ENCODE results near the gene PUSL1. TPM values are rescaled to one million over a fixed set of nuclear protein-coding genes. Genes with fewer than 3 reads are reported as not detected.

Gene PUSL1
- total RNA-seq, 1 donor from 2014 or later, result 46.5 TPM

DNA sequence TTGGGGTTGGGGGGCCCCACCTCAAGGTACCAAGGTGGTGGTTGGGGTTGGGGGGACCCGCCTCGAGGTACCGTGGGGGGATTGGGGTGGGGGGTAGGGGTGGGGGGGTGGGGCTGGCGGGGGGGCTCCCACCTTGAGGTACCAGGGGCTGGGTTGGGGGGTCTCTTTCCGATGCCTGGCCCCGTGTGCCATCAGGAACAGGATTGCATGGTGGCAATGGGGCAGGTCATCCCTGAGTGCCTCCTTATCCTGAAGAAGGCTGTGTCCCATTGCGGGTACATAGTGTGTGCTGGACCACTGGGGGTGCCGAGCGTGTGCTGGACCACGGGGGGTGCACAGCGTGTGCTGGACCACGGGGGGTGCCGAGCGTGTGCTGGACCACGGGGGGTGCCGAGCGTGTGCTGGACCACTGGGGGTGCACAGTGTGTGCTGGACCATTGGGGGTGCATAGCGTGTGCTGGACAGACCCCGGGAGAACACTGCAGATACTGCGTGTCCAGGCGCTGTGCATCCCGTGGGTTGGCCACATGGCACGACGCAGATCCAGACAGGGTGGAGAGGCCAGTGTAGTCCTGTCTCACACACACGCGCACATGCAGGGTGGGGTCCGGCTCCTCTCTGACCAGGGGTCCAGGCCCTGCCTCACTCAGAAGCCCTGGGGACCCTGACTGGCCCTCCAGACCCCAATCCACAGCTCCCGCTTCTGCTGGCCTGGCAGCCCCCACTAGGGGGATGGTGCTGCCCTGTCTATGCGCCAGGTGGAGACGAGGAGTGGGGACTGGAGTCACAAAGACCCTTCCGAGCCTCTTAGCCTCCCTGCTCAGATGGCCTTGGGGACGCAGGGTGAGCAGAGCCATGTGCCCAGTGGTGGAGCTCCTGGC lies 23.9 kb upstream of the PUSL1 start:
- H3K4me3 ChIP-seq (ENCODE audit: low read depth, low read length), result no peak overlapping the region
- TF ChIP-seq, protein P1, sequence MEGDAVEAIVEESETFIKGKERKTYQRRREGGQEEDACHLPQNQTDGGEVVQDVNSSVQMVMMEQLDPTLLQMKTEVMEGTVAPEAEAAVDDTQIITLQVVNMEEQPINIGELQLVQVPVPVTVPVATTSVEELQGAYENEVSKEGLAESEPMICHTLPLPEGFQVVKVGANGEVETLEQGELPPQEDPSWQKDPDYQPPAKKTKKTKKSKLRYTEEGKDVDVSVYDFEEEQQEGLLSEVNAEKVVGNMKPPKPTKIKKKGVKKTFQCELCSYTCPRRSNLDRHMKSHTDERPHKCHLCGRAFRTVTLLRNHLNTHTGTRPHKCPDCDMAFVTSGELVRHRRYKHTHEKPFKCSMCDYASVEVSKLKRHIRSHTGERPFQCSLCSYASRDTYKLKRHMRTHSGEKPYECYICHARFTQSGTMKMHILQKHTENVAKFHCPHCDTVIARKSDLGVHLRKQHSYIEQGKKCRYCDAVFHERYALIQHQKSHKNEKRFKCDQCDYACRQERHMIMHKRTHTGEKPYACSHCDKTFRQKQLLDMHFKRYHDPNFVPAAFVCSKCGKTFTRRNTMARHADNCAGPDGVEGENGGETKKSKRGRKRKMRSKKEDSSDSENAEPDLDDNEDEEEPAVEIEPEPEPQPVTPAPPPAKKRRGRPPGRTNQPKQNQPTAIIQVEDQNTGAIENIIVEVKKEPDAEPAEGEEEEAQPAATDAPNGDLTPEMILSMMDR (conservative IDR thresholded peaks at IDR 0.05; ENCODE audit: low read depth, low read length), result no peak
- DNase-seq (ENCODE audit: low read depth), result no peak

DNA sequence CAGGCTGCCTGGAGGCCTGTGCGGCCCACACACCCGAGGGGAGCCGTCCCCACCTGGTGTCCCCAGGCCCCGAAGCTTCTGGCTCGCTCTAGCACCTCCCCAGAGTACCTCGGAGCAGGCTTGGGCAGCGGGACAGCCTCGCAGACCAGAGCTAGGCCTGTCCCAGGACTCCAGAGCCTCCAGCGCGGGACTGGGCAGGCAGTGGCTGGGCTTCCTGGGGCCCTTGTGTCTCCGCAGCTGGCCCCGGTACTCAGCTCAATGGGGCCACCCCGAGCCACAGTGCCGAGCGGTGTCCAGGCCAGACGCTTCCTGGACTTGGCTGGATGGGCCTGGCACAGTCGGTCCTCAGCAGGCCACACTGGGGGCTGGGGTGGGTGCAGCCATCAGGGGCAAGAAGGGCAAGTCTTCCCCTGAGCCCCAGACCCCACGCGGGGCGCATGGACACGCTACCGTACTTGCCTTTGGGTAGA lies 23.3 kb upstream of the PUSL1 start:
- DNase-seq (ENCODE audit: low read depth), result no peak
- no peak overlapping the region for H3K4me3 ChIP-seq (ENCODE audit: low read depth, low read length)
- TF ChIP-seq, protein P1 (conservative IDR thresholded peaks at IDR 0.05; ENCODE audit: low read depth, low read length), result no peak

GRCh38 chr1:1285611-1286311 lies 22.6 kb upstream of the PUSL1 start:
- H3K4me3 ChIP-seq (ENCODE audit: low read depth, low read length), result no peak overlapping the region
- TF ChIP-seq, protein P1 (conservative IDR thresholded peaks at IDR 0.05; ENCODE audit: low read depth, low read length), result no peak
- DNase-seq (ENCODE audit: low read depth), result no peak

- TF ChIP-seq, protein P1 (conservative IDR thresholded peaks at IDR 0.05; ENCODE audit: low read depth, low read length), result no peak
- H3K4me3 ChIP-seq (ENCODE audit: low read depth, low read length), result no peak overlapping the region
- DNase-seq (ENCODE audit: low read depth), result no peak
These were observed 21.8 kb upstream of the PUSL1 start for GRCh38 chr1:1286313-1287261.

DNA sequence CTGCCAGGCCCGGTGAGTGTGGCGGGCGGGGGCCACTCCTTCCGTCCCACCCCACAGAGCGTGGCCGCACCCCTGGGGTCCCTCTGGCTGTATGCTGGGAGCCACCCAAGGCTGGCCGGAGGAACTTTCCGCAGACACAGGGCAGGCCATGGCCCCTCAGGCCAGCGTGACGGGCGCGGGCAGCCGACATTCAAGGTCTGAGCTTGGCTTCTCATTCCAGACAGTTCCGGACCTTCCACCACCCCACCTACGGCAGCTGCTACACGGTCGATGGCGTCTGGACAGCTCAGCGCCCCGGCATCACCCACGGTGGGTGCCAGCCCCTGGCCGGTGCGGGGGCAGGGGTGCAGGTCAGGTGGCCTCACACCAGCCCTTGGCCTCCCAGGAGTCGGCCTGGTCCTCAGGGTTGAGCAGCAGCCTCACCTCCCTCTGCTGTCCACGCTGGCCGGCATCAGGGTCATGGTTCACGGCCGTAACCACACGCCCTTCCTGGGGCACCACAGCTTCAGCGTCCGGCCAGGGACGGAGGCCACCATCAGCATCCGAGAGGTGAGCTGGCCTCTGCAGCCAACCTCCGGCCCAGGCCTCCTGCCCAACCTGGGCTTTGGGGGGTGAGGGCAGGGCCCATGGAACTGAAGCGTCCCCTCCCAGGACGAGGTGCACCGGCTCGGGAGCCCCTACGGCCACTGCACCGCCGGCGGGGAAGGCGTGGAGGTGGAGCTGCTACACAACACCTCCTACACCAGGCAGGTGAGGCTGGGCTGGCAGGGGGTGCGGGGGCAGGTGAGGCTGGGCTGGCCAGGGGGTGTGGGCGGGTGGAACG lies 20.9 kb upstream of the PUSL1 start:
- DNase-seq (ENCODE audit: low read depth), result no peak
- TF ChIP-seq, protein P1 (conservative IDR thresholded peaks at IDR 0.05; ENCODE audit: low read depth, low read length), result no peak
- no peak overlapping the region for H3K4me3 ChIP-seq (ENCODE audit: low read depth, low read length)

All from epithelial cell of proximal tubule (primary cell).